HL-60 (cell line): Measurements from ENCODE around the gene CTAGE9.
"Not testable (repeated sequence)": the region's sequence is repeated elsewhere in the genome, so short reads cannot be mapped to it uniquely, and the experiment has no call there.

Experiments used
- DNase-seq, 2 experiments: peaks; one replicate each; pipeline ENCODE4 v3.0.0-alpha.2; 2010 to 2020; ENCODE audit warnings: low read depth in 1 of 2, low spot score in 1 of 2
- H3K27ac ChIP-seq: fragments of 250-450 bp; sonication (Bioruptor Pico); replicated peaks from 2 replicates; pipeline ENCODE4 v1.5.1; 2020; ENCODE audit warnings: mild to moderate bottlenecking, moderate library complexity
- H3K27me3 ChIP-seq: fragments of 250-450 bp; sonication (Bioruptor Pico); 2 replicates; pipeline ENCODE4 v1.5.1; 2021; ENCODE audit warnings: mild to moderate bottlenecking, moderate library complexity; ENCODE audit not compliant: insufficient read depth, poor library complexity, severe bottlenecking
- H3K4me3 ChIP-seq: replicated peaks from 2 replicates; pipeline ENCODE4 v1.5.1; 2011; ENCODE audit warnings: mild to moderate bottlenecking, control low read depth, low read length; ENCODE audit not compliant: insufficient read depth
- GABPA ChIP-seq: IDR thresholded peaks from 2 replicates; pipeline ENCODE4 v1.6.1; 2012; ENCODE audit warnings: low read depth
- POLR2AphosphoS5 ChIP-seq: IDR thresholded peaks from 2 replicates; pipeline ENCODE4 v1.6.1; 2012; ENCODE audit warnings: low read depth
- SPI1 ChIP-seq: IDR thresholded peaks from 2 replicates; pipeline ENCODE4 v1.6.1; 2012; ENCODE audit warnings: low read depth, mild to moderate bottlenecking, borderline replicate concordance
- TF ChIP-seq, protein P1 (sequence below): IDR thresholded peaks from one replicate; pipeline ENCODE4 v1.5.1; 2011; ENCODE audit warnings: low read length, control low read depth, inconsistent platforms; ENCODE audit not compliant: insufficient read depth
- TF ChIP-seq, protein P2 (sequence below): IDR thresholded peaks from 2 replicates; pipeline ENCODE4 v1.6.1; 2012; ENCODE audit warnings: low read depth; ENCODE audit not compliant: insufficient replicate concordance

CTAGE9 gene

DNA sequence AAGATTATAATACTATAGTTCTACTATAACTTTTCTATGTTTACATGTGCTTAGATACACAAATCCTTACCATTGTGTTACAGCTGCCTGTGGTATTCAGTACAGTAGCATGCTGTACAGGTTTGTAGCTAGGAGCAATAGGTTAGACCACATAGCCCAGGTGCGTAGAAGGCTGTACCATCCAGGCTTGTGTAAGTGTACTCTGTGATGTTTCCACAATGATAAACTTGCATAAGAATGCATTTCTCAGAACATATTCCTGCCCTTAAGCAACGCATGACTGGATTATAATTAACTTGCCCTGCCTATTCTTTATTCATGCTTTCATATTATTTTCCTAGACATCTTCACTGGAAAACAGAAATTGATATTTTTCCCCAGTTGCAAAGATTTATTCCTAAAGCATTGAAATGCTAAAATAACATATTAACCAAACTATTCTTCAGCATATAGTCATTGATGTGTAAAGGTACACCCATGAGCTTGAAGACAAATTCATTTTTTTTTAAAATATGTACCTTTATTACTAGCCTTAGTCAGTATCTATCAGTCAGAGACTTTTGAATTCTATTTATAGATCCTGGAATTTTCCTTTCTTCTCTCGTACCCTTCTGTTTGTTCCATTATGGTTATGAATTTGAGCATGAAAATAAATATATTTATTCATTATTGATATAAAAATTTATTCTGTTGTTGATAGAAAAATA is 7.2 kb upstream of the CTAGE9 start:
- no peaks in the 10 kb centered on the region for H3K27me3 ChIP-seq
- TF ChIP-seq, protein P1, sequence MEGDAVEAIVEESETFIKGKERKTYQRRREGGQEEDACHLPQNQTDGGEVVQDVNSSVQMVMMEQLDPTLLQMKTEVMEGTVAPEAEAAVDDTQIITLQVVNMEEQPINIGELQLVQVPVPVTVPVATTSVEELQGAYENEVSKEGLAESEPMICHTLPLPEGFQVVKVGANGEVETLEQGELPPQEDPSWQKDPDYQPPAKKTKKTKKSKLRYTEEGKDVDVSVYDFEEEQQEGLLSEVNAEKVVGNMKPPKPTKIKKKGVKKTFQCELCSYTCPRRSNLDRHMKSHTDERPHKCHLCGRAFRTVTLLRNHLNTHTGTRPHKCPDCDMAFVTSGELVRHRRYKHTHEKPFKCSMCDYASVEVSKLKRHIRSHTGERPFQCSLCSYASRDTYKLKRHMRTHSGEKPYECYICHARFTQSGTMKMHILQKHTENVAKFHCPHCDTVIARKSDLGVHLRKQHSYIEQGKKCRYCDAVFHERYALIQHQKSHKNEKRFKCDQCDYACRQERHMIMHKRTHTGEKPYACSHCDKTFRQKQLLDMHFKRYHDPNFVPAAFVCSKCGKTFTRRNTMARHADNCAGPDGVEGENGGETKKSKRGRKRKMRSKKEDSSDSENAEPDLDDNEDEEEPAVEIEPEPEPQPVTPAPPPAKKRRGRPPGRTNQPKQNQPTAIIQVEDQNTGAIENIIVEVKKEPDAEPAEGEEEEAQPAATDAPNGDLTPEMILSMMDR: no peak
- TF ChIP-seq GABPA (no peak), SPI1 (no peak), POLR2AphosphoS5 (no peak)
- TF ChIP-seq, protein P2, sequence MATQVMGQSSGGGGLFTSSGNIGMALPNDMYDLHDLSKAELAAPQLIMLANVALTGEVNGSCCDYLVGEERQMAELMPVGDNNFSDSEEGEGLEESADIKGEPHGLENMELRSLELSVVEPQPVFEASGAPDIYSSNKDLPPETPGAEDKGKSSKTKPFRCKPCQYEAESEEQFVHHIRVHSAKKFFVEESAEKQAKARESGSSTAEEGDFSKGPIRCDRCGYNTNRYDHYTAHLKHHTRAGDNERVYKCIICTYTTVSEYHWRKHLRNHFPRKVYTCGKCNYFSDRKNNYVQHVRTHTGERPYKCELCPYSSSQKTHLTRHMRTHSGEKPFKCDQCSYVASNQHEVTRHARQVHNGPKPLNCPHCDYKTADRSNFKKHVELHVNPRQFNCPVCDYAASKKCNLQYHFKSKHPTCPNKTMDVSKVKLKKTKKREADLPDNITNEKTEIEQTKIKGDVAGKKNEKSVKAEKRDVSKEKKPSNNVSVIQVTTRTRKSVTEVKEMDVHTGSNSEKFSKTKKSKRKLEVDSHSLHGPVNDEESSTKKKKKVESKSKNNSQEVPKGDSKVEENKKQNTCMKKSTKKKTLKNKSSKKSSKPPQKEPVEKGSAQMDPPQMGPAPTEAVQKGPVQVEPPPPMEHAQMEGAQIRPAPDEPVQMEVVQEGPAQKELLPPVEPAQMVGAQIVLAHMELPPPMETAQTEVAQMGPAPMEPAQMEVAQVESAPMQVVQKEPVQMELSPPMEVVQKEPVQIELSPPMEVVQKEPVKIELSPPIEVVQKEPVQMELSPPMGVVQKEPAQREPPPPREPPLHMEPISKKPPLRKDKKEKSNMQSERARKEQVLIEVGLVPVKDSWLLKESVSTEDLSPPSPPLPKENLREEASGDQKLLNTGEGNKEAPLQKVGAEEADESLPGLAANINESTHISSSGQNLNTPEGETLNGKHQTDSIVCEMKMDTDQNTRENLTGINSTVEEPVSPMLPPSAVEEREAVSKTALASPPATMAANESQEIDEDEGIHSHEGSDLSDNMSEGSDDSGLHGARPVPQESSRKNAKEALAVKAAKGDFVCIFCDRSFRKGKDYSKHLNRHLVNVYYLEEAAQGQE: no peak
- no peak overlapping the region for H3K4me3 ChIP-seq
- H3K27ac ChIP-seq: no peak overlapping the region
- no peak for DNase-seq

DNA sequence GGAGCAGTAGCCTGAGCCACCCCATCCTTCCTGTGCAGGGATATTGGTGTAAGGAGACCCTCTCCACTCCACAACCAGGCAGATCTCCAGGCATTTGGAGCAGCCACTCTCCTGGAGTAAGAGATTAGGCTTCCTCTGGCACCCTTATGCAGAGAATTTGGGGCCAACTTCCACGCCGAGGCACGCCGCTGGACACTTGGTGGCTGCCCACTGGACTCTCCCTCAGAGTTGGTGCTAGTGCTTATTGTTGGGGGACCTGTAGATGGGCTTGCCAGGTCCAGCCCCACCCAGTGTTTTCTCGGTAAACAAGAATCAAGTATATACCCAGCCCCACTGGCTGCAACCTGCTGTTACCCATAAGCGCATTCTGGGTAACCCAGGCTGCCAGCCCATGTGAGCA is 4.8 kb upstream of the CTAGE9 start:
- H3K27ac ChIP-seq, DNase-seq, H3K27me3 ChIP-seq, H3K4me3 ChIP-seq: not testable (repeated sequence)

DNA sequence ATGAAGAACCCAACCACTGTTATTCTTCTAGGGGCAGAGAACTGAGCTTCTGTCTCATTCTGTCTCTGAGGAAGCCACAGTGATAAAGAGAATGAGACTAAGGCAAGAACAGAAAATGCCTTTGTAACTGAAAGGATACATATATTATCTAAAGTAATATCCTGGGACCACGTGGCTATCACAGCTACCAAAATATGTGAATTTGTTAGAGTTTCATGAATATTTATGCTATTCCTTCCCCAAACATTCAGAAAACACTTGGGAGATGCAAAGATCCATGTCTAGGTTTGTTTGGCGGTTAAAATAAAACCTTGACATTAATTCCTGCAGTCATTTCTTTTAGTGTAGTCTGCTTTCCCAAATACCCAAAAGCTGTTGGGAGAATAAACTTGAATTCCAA is 6.9 kb downstream of the CTAGE9 start:
- H3K27me3 ChIP-seq, H3K4me3 ChIP-seq, H3K27ac ChIP-seq, DNase-seq: not testable (repeated sequence)

DNA sequence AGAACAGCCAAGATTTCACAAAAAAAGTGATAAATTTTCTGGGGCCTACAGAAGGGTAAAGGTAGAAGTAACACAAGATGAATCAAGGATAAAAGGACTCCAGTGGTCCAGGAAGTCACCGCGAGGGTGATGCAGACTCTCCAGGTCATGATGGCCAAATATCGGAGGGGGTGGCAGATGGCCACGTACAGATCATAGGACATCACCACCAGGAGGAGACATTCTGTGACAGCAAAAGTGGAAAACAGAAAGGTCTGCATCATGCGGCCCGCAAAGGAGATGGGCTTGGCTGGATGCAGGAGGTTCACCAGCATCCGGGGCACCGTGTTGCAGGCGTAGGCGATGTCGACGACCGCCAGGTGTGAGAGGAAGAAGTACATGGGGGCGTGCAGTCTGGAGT is 10.0 kb downstream of the CTAGE9 start:
- H3K4me3 ChIP-seq, H3K27ac ChIP-seq, H3K27me3 ChIP-seq, DNase-seq: not testable (repeated sequence)

DNA sequence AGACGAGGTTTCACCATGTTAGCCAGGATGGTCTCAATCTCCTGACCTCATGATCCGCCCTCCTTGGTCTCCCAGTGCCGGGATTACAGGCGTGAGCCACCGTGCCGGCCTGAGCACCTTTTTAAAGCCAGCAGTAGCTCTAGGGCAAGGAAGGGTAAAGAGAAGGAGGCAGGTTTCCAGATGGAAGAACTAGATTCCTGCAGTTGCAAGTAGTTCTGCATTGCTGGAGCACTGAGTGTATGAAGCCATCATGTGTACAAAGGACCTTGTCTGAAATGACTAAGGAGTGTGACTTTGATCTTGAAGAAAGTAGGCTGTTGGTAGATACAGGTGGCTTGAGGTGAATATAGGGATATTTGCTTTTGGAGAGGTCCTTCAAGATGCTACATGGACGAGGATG is 13.9 kb downstream of the CTAGE9 start:
- Histone ChIP-seq H3K4me3 (no peak overlapping the region), H3K27ac (no peak overlapping the region), H3K27me3 (no peaks in the 10 kb centered on the region)
- no peak for TF ChIP-seq GABPA
- TF ChIP-seq POLR2AphosphoS5: no peak
- TF ChIP-seq, protein P1: no peak
- TF ChIP-seq, protein P2: no peak
- no peak for TF ChIP-seq SPI1
- DNase-seq: no peak
